AG10803 (cell line): ENCODE data around the gene BRAT1.

Experiments used
- DNase-seq: peaks from one replicate; pipeline ENCODE4 v3.0.0; 2010; ENCODE audit warnings: low read depth
- H3K4me3 ChIP-seq: 2 replicates; pipeline ENCODE4 v1.5.1; 2011; ENCODE audit warnings: mild to moderate bottlenecking, low read length, control low read depth
- TF ChIP-seq, protein P1 (sequence below): conservative IDR thresholded peaks from 2 replicates; pipeline ENCODE4 v1.5.1; 2011; ENCODE audit warnings: mild to moderate bottlenecking, low read length, control low read depth, inconsistent platforms

BRAT1 gene

DNA sequence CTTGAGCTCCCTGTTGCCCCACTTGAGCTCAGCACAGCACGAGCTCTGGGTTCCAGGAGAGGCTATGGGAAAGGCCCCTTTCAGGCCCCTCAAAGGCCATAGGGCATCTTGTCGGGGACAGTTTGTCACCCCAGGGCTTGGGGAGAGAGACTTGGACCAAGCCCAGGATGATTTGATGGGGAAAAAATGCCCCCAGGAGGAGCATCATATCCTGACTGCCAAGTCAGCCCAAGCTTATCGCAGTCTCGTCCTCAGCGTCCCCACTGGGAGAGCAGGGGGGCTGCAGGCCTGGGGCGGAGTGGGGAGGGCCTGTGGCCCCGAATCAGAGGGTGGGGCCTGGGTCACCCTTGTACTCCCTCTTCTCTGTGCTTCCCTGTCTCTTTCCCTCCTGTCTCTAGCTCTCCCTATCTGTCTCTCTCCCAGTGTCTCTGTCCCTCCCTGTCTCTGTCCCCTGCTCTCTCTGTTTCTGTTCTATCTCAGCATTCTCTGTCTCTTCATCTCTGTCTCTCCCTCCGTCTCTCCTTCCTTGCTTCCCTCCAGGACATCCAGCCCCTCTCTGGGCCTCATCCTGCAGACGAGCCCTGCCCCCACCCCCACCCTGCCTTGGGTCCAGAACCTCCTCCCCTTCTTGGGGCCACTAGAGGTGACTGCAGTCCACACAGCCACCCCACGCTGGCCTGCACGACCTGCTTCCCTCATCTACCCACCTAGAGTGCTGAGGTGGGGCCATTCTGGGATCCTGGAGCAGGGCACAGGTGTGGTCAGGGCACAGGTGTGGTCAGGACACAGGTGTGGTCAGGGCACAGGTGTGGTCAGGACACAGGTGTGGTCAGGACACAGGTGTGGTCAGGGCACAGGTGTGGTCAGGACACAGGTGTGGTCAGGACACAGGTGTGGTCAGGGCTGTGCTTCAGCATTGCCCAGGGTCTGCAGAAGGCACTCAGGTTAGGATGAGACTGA is 61.8 kb downstream of the BRAT1 start:
- TF ChIP-seq, protein P1, sequence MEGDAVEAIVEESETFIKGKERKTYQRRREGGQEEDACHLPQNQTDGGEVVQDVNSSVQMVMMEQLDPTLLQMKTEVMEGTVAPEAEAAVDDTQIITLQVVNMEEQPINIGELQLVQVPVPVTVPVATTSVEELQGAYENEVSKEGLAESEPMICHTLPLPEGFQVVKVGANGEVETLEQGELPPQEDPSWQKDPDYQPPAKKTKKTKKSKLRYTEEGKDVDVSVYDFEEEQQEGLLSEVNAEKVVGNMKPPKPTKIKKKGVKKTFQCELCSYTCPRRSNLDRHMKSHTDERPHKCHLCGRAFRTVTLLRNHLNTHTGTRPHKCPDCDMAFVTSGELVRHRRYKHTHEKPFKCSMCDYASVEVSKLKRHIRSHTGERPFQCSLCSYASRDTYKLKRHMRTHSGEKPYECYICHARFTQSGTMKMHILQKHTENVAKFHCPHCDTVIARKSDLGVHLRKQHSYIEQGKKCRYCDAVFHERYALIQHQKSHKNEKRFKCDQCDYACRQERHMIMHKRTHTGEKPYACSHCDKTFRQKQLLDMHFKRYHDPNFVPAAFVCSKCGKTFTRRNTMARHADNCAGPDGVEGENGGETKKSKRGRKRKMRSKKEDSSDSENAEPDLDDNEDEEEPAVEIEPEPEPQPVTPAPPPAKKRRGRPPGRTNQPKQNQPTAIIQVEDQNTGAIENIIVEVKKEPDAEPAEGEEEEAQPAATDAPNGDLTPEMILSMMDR = no peak

DNA sequence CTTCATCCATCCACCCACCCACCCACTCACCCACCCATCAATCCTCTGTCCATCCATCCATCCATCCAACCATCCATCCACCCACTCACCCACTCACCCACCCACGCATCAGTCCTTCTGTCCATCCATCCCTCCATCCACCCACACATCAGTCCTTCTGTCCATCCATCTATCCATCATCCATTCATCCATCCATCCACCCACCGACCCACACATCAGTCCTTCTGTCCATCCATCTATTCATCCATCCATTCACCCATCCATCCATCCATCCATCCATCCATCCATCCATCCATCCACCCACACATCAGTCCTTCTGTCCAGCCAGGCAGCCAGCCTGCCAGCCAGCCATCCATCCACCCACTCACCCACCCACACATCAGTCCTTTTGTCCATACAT is 63.3 kb downstream of the BRAT1 start:
- TF ChIP-seq, protein P1 = no peak
- no peak for DNase-seq
- no peak overlapping the region for H3K4me3 ChIP-seq

More for the DNA sequence above, 61.8 kb downstream of the BRAT1 start:
- no peak for DNase-seq
- no peak overlapping the region for H3K4me3 ChIP-seq

DNA sequence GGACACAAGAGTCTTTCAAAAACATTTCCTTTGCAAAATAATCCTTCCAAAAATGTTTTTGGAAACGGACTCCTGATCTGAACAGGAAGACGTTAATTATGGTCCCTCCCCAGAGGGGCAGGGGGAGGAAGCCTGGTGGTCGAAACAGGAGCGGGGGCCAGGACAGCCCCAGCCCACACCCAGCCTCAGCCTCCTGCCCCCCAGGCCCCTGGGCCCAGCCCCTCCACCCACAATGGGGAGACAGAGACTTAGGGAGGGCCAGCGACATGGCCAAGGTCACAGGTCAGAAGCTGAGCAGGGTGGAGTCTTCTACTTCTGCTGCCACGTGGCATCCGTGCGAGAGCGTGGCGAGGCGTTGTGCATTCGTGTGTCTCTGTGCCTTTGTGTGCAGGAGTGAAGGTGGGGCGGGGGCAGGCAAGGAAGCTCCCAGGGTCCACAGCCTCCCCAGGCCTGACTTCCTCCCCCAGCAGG is 65.1 kb downstream of the BRAT1 start:
- TF ChIP-seq, protein P1 = no peak
- no peak for DNase-seq
- no peak overlapping the region for H3K4me3 ChIP-seq

DNA sequence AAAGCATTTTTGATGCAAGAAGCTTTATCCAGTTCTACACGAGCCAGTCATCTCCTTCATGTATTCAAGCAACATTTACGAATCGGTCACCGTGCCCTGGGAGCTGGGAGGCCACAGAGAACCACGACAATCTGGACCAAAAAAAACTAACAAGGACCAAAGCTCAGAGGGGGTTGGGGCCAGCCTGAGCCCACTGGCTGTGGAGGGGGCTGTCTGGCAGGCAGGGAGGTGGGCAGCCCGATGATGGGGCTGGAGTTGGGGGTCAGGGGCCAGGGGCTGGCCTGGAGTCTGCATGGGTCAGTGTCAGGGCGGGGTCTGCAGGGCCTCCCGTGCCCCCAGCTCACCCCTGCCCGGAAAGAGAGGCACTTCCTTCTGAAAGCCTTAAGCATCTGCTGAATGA is 66.6 kb downstream of the BRAT1 start:
- no peak overlapping the region for H3K4me3 ChIP-seq
- DNase-seq = no peak
- TF ChIP-seq, protein P1 = no peak

- TF ChIP-seq, protein P1 = no peak
- DNase-seq = peak; percentile 64
- H3K4me3 ChIP-seq = no peak overlapping the region
Measured at GRCh38 chr7:2488272-2488645, 67.1 kb downstream of the BRAT1 start.
